Measurements from ENCODE around the gene CFAP46.

GRCh38 chr10:132865171-132865631 lies 77.2 kb downstream of the CFAP46 start:
- TF ChIP-seq POLR2A (IDR thresholded peaks at IDR 0.05), result no peak
- no peak for TF ChIP-seq CTCF (IDR thresholded peaks at IDR 0.05)

Data from uterus (tissue), 2 donors.